Amniotic stem cell (primary cell): ENCODE measurements around the gene ATP6V1C2.
"Not testable (repeated sequence)": the region's sequence is repeated elsewhere in the genome, so short reads cannot be mapped to it uniquely, and the experiment has no call there.

Experiments used
- DNase-seq: peaks from one replicate; lab custom pipeline; 2025; lab: John Stamatoyannopoulos, UW

The ATP6V1C2 gene

GRCh38 chr2:10768063-10768507, 46.7 kb downstream of the ATP6V1C2 start:
- no peak for DNase-seq

GRCh38 chr2:10770956-10771750, 49.7 kb downstream of the ATP6V1C2 start:
- DNase-seq: no peak

GRCh38 chr2:10771786-10772185, 50.4 kb downstream of the ATP6V1C2 start:
- DNase-seq: no peak

- no peak for DNase-seq
These were observed 50.9 kb downstream of the ATP6V1C2 start for GRCh38 chr2:10772201-10772867.

- no peak for DNase-seq
These were observed 51.4 kb downstream of the ATP6V1C2 start for GRCh38 chr2:10772868-10773215.

GRCh38 chr2:10773821-10774341, 52.5 kb downstream of the ATP6V1C2 start:
- DNase-seq: no peak

- no peak for DNase-seq
These were observed 53.0 kb downstream of the ATP6V1C2 start for GRCh38 chr2:10774394-10774793.

GRCh38 chr2:10775021-10775780, 53.8 kb downstream of the ATP6V1C2 start:
- no peak for DNase-seq

- no peak for DNase-seq
These were observed 54.4 kb downstream of the ATP6V1C2 start for GRCh38 chr2:10775831-10776230.

- no peak for DNase-seq
These were observed 55.0 kb downstream of the ATP6V1C2 start for GRCh38 chr2:10776231-10776977.

GRCh38 chr2:10777111-10777841, 55.8 kb downstream of the ATP6V1C2 start:
- no peak for DNase-seq

- DNase-seq: no peak
These were observed 56.7 kb downstream of the ATP6V1C2 start for GRCh38 chr2:10777842-10778723.

GRCh38 chr2:10778724-10779115, 57.3 kb downstream of the ATP6V1C2 start:
- no peak for DNase-seq

- DNase-seq: no peak
These were observed 58.5 kb downstream of the ATP6V1C2 start for GRCh38 chr2:10779776-10780490.

- DNase-seq: no peak
These were observed 59.0 kb downstream of the ATP6V1C2 start for GRCh38 chr2:10780491-10780820.

- DNase-seq: not testable (repeated sequence)
These were observed 59.4 kb downstream of the ATP6V1C2 start for GRCh38 chr2:10780821-10781220.

- DNase-seq: no peak
These were observed 60.3 kb downstream of the ATP6V1C2 start for GRCh38 chr2:10781746-10782145.

GRCh38 chr2:10783421-10783820, 62.0 kb downstream of the ATP6V1C2 start:
- no peak for DNase-seq

GRCh38 chr2:10784719-10785118, 63.3 kb downstream of the ATP6V1C2 start:
- no peak for DNase-seq

- no peak for DNase-seq
These were observed 63.8 kb downstream of the ATP6V1C2 start for GRCh38 chr2:10785260-10785659.
